ENCODE data around the gene BAX. TPM values are rescaled to one million over a fixed set of nuclear protein-coding genes. Genes with fewer than 3 reads are reported as not detected.

The BAX gene
- total RNA-seq, 1 donor from 2014 or later = 161 TPM

DNA sequence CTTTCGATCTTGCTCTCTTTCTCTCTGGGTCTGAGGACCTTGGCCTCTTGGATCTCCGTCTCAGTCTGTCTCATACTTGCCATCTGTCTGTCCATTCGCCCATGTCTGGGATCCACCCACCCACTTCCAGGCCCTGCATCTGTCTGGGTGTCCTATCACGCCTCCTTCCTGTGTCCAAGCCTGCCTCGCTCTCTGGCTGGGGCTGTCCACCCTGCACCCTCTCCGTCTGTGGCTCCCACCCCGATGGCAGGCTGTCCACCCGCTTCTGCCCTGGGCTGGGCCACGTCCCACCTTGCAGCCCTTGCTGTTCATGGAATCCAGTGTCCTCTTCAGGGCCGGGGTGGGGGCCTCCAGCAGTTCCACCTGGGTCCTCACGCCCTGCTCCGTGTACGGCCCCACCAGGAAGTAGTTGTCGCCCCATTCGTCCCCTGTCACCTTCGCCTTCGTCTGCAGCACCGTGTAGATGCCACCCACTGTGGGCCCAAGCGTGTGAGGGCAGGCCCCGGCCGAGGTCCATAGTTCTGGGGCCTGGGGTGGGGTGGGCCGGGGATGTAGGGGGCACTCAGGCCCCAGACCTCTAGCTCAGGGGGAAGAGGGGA is 36.4 kb downstream of the BAX start:
- no peak for DNase-seq (ENCODE audit: extremely low spot score, unreplicated experiment)
- H3K4me1 Mint-ChIP-seq (ENCODE audit: unreplicated experiment) = peaks cover 26% of the 10 kb centered on the region
- TF ChIP-seq, protein P1, sequence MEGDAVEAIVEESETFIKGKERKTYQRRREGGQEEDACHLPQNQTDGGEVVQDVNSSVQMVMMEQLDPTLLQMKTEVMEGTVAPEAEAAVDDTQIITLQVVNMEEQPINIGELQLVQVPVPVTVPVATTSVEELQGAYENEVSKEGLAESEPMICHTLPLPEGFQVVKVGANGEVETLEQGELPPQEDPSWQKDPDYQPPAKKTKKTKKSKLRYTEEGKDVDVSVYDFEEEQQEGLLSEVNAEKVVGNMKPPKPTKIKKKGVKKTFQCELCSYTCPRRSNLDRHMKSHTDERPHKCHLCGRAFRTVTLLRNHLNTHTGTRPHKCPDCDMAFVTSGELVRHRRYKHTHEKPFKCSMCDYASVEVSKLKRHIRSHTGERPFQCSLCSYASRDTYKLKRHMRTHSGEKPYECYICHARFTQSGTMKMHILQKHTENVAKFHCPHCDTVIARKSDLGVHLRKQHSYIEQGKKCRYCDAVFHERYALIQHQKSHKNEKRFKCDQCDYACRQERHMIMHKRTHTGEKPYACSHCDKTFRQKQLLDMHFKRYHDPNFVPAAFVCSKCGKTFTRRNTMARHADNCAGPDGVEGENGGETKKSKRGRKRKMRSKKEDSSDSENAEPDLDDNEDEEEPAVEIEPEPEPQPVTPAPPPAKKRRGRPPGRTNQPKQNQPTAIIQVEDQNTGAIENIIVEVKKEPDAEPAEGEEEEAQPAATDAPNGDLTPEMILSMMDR (conservative IDR thresholded peaks at IDR 0.05) = no peak
- peak overlapping the region; percentile 77 for H3K27ac Mint-ChIP-seq
- no peak overlapping the region for H3K4me3 Mint-ChIP-seq
- H3K36me3 Mint-ChIP-seq = peaks cover 23% of the 10 kb centered on the region
- no peaks in the 10 kb centered on the region for H3K9me3 Mint-ChIP-seq
- no peaks in the 10 kb centered on the region for H3K27me3 Mint-ChIP-seq

DNA sequence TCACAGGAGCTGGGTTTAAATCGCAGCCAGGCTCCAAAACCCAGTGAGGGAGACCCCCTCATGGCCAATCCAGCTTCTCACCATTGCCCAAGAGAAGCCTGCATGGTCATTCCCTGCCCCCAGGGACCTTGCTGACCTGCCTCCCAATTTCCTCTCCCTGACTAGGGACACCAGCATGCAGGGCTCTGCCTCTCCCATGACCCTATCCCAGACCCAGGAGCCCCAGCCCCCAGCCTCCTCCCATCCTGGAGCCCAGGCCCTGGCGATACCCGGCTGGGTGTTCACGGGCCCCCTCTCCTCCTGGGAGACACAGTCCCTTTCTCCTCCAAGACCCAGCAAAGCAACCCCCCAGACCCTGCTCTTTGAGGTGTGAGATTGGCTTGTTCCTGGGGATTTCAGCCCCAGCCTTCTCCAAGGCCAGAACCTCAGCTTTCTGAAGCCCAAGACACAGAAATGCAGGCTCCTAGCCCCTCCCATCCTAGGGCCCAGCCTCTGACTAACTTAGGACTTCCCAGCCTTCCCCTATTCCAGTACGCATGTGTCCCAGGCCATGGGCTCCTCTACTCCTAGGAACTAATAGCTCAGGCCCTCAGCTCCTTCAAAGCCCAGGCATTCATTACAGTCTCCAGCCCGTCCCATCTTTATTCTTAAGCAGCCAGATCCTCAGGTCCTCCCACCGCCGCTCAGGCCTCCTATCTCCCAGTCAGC is 37.4 kb downstream of the BAX start:
- DNase-seq (ENCODE audit: extremely low spot score, unreplicated experiment) = no peak
- TF ChIP-seq, protein P1 (conservative IDR thresholded peaks at IDR 0.05) = no peak
- Mint-ChIP-seq H3K27me3 (no peaks in the 10 kb centered on the region), H3K36me3 (peaks cover 23% of the 10 kb centered on the region), H3K27ac (peak overlapping the region; percentile 100), H3K4me1 (ENCODE audit: unreplicated experiment) (peaks cover 26% of the 10 kb centered on the region), H3K9me3 (no peaks in the 10 kb centered on the region), H3K4me3 (peak overlapping the region; percentile 99)

DNA sequence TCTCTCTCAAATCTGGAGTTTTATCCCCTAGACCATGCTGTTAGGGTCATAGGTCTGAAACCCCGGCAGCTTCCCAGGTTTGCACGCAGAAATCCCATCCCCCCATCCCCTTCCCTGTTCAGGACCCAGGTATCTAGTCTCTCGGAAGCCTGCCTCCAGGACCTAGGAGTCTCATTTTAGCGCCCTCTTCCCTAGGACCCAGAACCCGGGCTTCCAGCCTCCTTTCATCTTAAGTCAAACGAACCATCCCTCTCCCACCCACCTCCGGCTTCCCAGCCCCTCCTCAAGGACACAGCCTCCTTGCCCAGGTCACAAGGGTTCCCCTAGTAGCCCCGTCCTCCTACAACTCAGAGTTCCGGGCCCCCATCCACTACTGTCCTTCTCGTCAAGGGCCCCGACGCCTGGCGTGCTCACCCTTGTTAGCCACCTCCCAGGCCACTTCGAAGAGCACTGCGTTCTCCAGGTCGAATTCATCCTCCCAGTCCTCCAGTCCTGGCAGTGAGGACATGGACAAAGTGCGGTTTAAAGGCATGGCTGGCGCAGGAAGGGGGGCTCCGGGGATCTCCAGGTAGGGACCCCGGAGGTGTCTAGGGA is 38.0 kb downstream of the BAX start:
- peaks cover 20% of the 10 kb centered on the region for H3K36me3 Mint-ChIP-seq
- peak overlapping the region; percentile 99 for H3K4me3 Mint-ChIP-seq
- no peaks in the 10 kb centered on the region for H3K9me3 Mint-ChIP-seq
- DNase-seq (ENCODE audit: extremely low spot score, unreplicated experiment) = no peak
- TF ChIP-seq, protein P1 (conservative IDR thresholded peaks at IDR 0.05) = no peak
- H3K27ac Mint-ChIP-seq = peak overlapping the region; percentile 100
- no peaks in the 10 kb centered on the region for H3K27me3 Mint-ChIP-seq
- peaks cover 26% of the 10 kb centered on the region for H3K4me1 Mint-ChIP-seq (ENCODE audit: unreplicated experiment)

DNA sequence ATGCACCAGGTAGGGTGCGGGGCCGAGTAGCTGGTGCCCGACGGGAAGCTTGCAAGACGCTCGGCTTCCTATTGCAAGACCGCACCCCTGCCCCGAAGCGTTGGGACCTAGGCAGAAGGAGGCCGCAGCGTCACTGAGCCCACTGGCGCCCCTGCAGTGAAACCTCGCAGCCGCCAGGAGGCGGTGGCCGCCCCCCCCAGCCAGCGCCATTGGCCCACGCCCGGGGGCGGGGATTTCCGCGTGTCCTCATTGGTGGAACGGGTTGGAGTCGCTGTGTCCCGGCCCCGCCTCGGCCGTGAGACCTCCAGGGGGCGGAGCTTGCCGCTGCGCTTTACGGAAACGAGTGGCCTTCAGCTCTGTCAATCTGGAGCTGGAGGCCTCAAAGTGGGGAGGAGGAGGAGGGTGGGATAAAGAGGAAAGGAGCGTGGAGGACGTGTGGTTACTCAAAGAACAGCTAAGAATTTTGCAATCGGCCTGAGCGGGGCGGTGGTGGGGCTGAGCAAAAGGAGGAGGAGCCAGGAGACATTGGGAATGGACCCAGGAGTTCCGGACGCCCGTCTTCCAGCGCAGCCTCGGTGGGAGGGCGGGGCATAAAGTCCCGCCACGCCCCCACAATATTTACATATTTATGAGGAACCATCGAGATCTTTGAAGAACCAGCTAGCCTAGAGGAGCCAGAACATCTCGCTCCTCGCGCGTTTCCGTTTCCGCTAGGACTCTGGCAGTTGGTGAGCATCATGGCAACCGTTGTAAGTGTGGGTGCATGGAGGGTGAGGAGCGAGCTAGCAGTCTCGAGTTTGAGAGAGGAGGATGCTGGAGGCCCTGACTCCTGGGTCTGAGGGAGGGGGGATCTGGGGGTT is 38.7 kb downstream of the BAX start, which contains the start of the genes GYS1 and RUVBL2:
Gene GYS1, minus strand, starts transcription at position 135 of the 860 bp plus-strand sequence. CDS start 197 bp downstream, outside the sequence.
Gene RUVBL2, plus strand, starts transcription at position 713 of the 860 bp plus-strand sequence. Its CDS starts 25 bp downstream, at position 738.
- H3K27ac Mint-ChIP-seq = peak within 1 kb of the TSS; percentile 100
- H3K27me3 Mint-ChIP-seq = no peaks in the 10 kb centered on the region
- peaks cover 15% of the 10 kb centered on the region for H3K36me3 Mint-ChIP-seq
- TF ChIP-seq, protein P1 (conservative IDR thresholded peaks at IDR 0.05) = peak; percentile 97
- peak; percentile 100 for DNase-seq (ENCODE audit: extremely low spot score, unreplicated experiment)
- H3K4me1 Mint-ChIP-seq (ENCODE audit: unreplicated experiment) = peaks cover 30% of the 10 kb centered on the region
- peak within 1 kb of the TSS; percentile 99 for H3K4me3 Mint-ChIP-seq
- no peaks in the 10 kb centered on the region for H3K9me3 Mint-ChIP-seq

DNA sequence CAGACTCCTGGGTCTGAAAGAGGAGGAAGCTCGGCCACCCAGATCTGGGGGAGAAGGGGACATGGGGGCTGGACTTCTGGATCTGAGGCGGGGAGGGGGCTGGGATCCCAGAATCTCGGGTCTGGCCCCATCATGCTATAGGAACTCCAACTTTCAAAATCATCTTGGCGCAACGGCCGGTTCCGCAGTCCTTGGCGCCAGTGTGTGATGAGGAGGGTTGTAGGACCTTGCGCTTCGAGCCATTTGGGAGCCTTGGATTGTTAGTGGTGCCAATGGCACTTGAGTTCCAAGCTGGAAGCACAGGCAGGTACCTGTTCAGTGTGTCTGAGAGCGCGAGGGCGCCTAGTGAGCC is 39.3 kb downstream of the BAX start:
- Mint-ChIP-seq H3K36me3 (peaks cover 15% of the 10 kb centered on the region), H3K9me3 (no peaks in the 10 kb centered on the region), H3K4me1 (ENCODE audit: unreplicated experiment) (peaks cover 30% of the 10 kb centered on the region), H3K27me3 (no peaks in the 10 kb centered on the region), H3K4me3 (peak overlapping the region; percentile 99), H3K27ac (peak overlapping the region; percentile 100)
- no peak for DNase-seq (ENCODE audit: extremely low spot score, unreplicated experiment)
- TF ChIP-seq, protein P1 (conservative IDR thresholded peaks at IDR 0.05) = no peak
